D721Med (cell line): ENCODE data around the gene JAKMIP1.
A peak's percentile ranks its signal among the peaks of the same experiment; 100 is the strongest.
"Not testable (repeated sequence)": the region's sequence is repeated elsewhere in the genome, so short reads cannot be mapped to it uniquely, and the experiment has no call there.

Experiments used
- DNase-seq: peaks from one replicate; pipeline ENCODE4 v3.0.0; 2011; ENCODE audit warnings: low spot score; ENCODE audit not compliant: insufficient read length
- FAIRE-seq: peaks from 2 replicates; lab custom pipeline; 2011; peaks lifted over from hg19 to GRCh38; lab: Jason Lieb, UNC
- CTCF ChIP-seq: IDR thresholded peaks from 2 replicates; pipeline ENCODE4 v1.5.1; 2012; ENCODE audit warnings: mild to moderate bottlenecking, control low read depth; ENCODE audit not compliant: insufficient read depth; ENCODE audit errors: missing control alignments

The JAKMIP1 gene

GRCh38 chr4:5999830-6000365, 200.5 kb downstream of the JAKMIP1 start:
- FAIRE-seq, result no peak
- no peak for TF ChIP-seq CTCF
- DNase-seq, result no peak

- FAIRE-seq, result no peak
- TF ChIP-seq CTCF, result no peak
- DNase-seq, result no peak
Measured at GRCh38 chr4:5999356-5999755, 201.0 kb downstream of the JAKMIP1 start.

DNA sequence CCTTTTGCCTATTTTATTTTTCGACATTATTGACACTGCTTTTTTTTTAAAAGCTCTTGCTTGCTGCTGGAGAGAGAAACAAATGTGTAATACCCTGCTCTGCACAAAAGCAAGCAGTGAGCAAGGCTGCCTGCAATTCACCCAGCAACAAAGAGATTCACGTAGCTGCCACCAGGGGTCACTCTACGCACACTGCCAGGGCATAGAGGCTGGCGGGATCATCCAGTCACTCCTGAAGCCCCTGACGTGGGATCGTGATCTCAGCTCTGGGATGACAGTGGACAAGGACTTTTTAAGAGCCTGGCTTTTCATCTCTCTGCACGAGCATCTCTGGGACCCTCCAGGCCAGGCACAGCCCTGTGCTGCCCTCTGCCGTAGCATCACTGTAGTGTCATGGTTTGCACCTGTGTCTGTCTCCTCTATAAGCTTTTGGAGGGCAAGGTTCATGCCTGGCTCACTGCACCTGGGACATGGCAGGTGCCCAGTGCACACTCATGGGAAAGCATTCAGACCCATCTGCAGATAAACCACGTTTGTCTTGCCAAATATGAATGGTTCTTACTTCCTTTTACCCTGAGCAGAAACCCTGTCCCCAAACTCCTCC, 201.9 kb downstream of the JAKMIP1 start:
- TF ChIP-seq CTCF, result peak; percentile 83
- DNase-seq (peak; percentile 66), FAIRE-seq (no peak)

DNA sequence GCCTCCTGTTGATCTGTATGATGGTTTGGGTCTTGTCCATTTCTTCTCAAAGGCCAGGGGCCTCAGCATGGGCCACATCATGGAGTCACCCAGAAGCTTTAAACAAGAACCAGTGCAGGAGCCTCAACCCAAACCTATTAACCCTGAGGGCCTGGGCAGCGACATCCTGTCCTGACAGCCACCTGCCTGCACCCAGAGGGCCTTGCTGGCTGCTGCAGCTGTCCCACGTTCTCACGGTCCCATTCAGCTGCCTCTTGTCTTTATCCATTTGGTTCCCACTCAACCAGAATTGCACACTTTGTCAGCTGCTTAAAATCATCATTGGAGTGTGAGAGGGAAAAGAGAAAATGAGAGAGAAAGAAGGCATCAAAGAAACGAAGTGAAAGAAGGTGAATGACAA, 203.7 kb downstream of the JAKMIP1 start:
- FAIRE-seq, result no peak
- DNase-seq, result no peak

GRCh38 chr4:5995901-5996623, 204.3 kb downstream of the JAKMIP1 start:
- DNase-seq (no peak), FAIRE-seq (no peak)
- TF ChIP-seq CTCF, result no peak

More for the DNA sequence above, 203.7 kb downstream of the JAKMIP1 start:
- TF ChIP-seq CTCF, result no peak

DNA sequence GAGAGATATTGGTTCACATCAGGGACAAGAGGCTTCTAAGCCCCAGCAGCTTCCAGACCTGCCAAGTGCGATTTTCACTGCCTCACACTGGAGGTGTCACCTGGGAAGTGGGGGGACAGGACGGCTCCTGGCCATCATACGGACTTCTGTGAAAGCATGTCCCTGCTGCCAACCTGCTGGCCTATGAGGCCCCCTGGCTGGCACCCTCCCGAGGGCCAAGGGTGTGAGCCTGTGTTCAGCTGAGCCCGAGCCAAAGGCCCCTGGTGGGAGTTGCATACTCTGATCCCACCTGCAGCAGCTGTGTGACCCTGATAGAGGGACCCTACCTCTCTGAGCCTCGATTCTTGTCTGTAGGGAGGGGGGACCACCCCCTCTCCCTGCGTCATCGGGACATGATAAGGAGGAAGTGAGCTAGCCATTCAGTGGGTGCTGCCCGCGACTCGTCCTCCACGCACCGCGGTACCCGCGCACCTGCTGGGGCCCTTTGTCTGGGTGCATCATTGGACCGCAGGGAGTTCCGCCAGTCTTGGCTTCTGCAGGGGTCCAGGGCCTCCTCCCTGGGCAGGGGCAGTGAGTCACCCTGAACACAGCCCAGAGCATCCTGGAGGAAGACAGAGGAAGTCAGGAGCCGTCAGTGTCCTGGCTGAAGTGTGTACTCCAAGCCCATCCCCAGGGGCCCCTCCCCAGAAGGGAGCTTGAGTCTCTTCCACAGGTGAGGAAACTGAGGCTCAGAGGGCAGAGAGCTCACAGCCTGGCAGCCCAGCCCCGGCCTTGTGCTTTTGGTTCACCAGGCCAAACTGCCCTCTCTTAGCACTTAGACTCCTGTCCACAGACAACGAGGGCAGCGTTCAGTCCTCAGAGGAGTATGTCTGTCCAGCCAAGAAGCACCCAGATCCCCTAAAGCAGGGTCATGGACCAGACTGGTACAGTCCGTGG, 206.2 kb downstream of the JAKMIP1 start:
- TF ChIP-seq CTCF, result no peak
- DNase-seq, result no peak
- no peak for FAIRE-seq

DNA sequence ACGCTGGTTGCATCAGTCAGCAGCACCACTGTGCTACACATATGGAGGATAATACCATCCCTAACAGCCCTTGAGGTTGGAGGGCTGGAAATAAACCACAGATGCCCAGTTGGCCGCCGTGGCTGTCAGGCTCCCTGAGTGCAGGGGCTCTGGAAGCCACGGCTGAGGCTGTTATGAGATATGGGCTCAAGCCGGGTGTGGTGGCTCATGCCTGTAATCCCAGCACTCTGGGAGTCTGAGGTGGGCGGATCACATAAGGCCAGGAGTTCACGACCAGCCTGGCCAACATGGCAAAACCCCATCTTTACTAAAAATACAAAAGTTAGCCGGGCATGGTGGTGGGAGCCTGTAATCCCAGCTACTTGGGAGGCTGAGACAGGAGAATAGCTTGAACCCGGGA, 207.0 kb downstream of the JAKMIP1 start:
- not testable (repeated sequence) for FAIRE-seq, DNase-seq
